Measurements from ENCODE around the gene SHISAL1. TPM values are rescaled to one million over a fixed set of nuclear protein-coding genes. Genes with fewer than 3 reads are reported as not detected.
"Not testable (repeated sequence)": the region's sequence is repeated elsewhere in the genome, so short reads cannot be mapped to it uniquely, and the experiment has no call there.

The SHISAL1 gene
- total RNA-seq, 4 donors from 2014 or later = 0.47 to 1.9 (median 0.75) TPM

GRCh38 chr22:44309137-44309536, 3.6 kb downstream of the SHISAL1 start:
- ATAC-seq (ENCODE audit: low FRiP score) (peak; percentile 79), DNase-seq (ENCODE audit: low spot score) (no peak)
- TF ChIP-seq CTCF (IDR thresholded peaks at IDR 0.05) = no peak

DNA sequence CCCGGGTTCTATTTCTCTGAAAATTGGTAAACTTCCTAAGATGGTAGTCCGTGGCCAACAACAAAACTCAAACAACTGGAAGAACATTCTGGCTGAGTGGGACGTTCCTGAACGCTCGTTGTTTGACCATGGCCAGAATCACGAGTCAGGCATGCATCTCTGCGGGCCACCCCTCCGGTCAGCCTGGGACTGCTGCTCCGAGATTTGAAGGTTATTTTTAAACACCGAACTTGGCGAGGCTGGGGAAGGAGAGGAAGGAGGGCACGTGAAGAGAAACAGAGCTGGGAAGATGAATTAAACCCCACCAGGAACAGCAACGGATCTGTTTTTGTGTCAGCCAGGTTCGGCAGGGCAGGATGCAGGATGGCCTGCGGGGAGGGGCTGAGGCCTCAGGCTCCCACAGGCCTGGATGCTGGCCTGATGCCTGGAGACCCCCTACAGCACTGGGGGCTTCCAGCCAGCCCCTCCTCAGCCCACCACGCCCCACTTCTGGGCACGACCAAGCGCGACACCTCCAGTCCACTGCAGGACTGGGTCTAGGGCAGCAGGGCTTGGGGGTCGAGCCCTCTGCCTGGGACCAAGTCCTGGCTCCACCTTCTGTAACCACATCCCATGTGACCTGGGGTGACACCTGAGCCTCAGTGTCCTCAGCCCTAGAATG, 5.1 kb downstream of the SHISAL1 start:
- no peak for TF ChIP-seq CTCF (IDR thresholded peaks at IDR 0.05)
- DNase-seq (ENCODE audit: low spot score) (no peak), ATAC-seq (ENCODE audit: low FRiP score) (no peak)

- ATAC-seq (ENCODE audit: low FRiP score) = no peak
- TF ChIP-seq CTCF (IDR thresholded peaks at IDR 0.05) = no peak
- no peak for DNase-seq (ENCODE audit: low spot score)
These were observed 6.9 kb downstream of the SHISAL1 start for GRCh38 chr22:44305888-44306287.

- DNase-seq (ENCODE audit: low spot score) = no peak
- no peak for TF ChIP-seq CTCF (IDR thresholded peaks at IDR 0.05)
These were observed 7.3 kb downstream of the SHISAL1 start for GRCh38 chr22:44305455-44305854.

DNA sequence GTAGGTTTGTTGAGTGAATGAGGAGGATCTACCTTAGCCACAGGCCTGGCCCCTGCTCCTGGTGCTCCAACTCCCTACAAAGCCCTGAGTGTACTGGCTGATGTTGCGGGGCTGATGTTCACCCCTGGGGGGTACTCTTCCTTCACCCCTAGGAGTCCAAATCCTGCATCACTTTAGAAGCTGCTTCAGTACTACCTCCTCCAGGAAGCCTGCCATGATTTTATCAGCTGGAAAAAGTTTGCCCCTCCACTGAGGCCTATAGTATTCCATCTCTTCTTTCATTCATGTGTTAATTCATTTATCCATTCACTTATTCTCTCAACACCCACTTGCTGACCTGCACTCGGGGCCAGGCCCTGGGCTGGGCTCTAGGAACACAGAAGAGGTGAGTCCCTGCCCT, 7.8 kb downstream of the SHISAL1 start:
- no peak for TF ChIP-seq CTCF (IDR thresholded peaks at IDR 0.05)
- DNase-seq (ENCODE audit: low spot score) (no peak), ATAC-seq (ENCODE audit: low FRiP score) (no peak)

More at GRCh38 chr22:44305455-44305854, 7.3 kb downstream of the SHISAL1 start:
- no peak for ATAC-seq (ENCODE audit: low FRiP score)

DNA sequence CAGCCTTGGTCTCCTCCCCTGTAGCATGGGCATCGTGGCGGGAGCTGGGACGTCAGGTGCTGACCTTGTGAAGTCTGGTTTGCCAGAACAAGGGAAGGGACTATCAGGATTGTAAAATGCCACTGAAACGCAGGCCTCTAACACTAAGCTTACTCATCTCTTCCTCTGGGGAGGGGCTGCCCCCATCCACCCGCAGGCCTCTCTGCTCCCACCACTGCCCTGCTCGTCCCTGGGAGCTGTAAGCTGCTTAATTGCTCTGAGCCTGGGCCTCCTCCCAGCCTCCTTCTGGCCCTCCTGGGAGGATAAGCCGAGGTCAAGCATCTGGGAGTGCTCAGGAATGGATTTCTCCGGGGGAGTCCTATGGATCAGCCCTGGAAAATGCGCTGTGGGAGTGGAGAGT, 8.4 kb downstream of the SHISAL1 start:
- DNase-seq (ENCODE audit: low spot score) (no peak), ATAC-seq (ENCODE audit: low FRiP score) (no peak)
- TF ChIP-seq CTCF (IDR thresholded peaks at IDR 0.05) = no peak

GRCh38 chr22:44302363-44302762, 10.4 kb downstream of the SHISAL1 start:
- not testable (repeated sequence) for DNase-seq (ENCODE audit: low spot score); ATAC-seq (ENCODE audit: low FRiP score)
